GM18498 (cell line): ENCODE results near the gene LAMA5.

Experiments
- ATAC-seq: cut with Tn5 transposase; IDR thresholded peaks from one replicate; pipeline ENCODE4 v1.9.1; 2021; ENCODE audit warnings: mild to moderate bottlenecking, moderate library complexity; ENCODE audit not compliant: unreplicated experiment

LAMA5 gene

DNA sequence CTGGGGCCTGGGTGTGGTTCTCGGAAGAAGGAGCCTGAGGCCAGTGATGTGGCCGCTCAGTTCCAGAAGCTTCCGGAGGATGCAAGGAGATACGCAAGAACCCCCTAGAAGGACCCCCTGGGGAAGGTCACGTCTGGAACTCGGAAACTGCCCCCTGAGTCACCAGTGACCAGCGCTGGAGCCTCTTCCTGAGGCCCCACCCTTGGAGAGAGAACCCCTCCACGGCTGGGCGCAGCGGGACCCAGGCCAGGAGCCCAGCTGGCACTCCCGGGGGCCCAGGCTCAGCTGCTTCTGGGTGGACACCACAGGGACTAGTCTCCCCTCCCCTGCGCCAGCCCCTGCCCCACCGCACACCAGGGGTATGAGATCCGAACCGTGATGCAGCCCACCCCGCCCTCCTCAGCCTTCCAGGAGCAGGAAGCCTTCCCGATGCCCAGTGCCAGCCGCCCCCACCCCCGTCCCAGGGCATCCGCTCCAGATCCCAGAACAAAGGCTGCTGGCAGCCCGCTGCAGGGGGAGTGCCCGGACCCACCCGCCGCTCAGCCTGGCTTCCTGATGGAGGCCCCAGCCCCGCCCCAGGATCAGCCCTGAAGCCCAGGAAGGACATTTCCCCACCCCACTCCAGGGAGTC, 7.5 kb downstream of the LAMA5 start:
- ATAC-seq = no peak

DNA sequence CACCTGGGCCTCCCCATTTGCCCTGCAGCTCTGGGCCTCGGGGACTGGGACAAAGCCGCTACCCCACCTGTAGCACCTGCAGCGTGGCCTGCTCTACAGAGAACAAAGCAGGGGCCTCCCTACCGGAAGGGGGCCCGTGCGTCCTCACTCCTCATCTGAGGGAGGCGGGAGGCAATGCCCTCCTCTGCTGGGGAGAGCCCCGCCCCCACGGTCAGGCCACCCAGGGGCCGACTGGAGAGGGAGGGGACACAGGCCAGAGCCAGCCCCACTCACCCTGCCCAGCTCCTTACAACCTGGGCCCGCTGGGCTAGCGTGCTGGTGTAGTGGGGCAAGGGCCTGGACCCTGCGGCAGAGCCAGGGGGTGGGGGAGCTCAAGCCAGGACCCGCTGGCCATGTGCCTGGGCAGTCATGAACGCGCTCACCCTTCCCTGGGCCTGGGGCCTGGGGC, 8.0 kb downstream of the LAMA5 start:
- ATAC-seq = no peak

DNA sequence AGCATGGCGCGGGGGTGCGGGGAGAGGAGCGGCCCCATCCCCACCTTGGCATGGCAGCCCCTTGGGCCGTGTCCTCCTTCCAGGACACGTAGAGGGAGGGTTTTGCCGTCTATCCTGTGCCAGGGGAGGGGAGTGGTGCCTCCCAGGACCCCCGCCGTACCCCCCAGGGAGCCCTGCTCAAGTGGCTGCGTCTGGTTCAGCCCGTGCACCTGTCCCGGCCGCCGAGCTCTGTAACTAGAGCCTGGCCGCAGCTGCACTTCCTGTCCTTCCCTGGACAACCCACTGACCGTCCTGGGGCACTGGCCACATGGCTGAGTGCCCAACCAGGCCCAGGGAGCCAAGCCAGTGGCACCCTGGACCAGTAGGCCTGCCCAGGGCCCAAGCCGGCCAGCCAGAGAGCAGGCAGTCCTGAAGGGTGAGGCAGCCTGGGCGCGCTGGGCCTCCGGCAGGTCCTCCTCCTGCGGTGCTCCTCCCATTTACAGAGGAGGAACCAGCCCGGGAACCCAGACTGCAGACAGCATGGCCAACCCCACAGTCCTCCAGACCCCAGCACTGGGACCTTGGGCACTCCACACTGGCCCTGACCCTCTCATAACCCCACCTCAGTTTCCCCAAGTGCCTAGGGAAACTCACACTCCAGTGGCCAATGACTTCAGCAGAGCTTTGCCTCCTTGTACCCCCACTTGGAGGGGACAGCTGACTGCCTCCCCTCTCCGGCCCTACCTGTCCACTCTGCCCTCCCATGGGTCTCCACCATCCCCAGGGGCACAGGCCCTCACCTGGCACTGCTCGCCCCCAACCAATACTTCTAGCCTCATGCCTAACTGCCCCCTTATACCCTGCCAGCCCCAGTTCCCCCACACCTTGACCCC, 8.7 kb downstream of the LAMA5 start:
- ATAC-seq = no peak

DNA sequence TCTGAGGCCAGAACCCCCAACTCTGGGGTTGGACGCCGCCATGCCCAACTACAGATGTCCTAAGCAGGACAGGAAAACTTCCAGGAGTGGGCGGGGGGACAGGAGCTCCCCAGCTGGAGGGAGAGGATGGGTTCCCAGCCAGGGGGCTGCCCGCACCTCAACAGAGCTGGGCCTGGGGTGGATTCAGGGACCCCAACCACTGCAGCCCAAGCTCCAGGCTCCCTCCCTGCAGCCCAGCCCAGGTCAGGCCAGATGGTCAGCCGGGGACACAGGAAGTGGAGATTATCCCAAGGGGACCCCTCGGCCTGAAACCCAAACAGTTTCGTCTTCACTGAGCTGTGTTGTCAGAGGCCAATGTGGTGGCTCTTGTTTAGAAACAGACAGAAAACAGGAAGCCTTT, 9.4 kb downstream of the LAMA5 start:
- no peak for ATAC-seq

DNA sequence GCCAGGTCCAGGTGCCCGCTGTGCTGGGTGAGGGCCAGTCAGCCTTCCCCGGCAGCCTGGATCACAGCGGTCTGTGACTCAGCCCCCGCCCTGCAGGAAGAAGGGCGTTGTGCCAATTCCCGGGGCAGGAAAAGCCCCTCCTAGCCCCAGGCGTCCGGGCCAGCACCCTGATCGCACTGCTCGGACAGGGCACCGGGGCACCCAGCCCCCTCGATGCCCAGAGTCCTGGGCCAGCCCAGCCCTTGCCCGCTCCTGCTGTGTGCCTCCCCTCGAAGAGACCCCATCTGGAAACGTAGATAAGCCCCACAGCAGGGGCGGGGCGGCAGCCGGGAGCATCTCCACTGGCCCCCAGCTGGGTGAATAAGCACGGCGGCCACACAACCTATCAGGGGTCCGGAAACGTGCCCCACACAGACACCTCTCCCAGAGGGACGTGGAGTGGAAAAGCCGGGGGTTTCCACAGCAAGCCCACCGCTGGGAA, 9.9 kb downstream of the LAMA5 start:
- ATAC-seq = no peak

DNA sequence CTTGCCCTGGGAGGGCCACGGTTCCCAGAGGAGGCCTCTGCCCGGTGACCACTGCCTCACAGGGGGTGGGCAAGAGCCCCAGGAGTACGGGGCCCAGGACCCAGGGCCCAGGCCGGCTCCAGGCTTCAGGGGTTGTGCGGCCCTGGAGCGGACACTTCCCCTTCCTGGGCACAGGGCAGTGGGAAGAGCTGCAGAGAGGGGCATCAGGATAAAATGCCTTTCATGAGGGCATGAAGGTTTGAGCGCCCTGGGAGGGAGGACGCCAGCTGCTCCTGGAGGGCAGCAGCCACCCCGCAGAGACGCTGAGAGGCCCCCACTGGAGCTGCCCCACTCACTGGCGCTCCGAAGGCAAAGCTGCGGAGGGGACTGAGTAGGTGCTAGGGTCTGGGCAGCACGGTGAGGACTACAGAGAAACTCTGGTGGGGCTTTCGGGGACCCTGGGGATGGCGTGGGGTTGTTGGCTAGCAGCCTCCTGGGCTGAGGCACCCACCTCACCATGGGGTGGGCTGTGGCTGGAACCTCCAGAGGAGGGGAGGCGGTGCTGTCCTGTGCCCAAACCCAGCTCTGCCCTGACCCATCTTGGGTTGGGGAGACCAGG, 10.4 kb downstream of the LAMA5 start:
- no peak for ATAC-seq

DNA sequence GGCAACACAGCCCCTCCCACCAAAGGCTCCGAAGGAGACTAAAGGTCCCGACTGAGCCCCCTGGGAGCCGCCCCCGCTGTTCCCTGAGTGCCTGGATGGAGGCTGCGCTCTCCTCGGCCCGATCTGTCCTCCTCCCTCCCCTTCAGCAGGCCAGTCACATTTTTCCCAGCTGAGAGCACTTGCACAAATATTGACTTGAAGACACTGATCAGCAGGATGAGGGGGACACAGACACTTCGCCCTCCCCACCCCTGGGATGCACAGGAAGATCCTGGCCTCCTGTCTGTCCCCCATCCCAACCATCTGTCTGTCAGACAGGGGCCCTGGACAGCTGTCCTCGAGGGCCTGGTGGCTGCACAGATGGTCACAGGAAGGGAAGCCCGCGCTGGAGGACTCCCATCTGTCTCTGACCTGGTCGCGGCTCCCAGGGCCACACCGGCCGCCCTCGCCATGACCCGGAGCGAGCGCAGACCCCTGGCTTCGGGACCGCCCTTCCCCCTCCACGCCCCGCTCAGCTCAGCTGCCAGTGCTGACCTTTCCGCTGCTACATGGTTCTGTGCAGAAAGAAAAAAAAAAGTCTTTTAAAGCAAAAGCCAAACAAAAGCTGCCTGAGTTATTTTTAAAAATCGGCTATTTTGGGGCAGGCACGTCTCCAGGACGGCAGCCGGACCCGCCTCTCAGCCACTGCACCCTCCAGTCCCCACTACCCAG, 11.1 kb downstream of the LAMA5 start:
- no peak for ATAC-seq

DNA sequence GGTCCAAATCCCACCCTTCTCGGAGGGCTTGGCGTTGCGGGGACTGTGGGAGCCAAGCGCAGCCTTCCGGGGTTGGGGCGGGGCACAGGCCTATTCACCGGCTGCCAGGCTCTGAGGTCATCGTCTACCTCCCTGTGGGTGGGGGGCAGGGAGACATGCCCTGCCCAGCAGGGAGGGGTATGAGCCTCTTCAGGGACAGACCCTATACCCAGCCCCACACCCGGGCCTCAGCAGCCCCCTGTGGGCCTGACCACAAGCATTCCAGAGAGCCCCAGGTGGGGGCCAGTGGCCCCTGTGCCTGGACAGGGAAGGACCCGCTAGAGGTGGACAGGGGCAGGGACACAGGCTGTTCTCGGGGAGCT, 11.6 kb downstream of the LAMA5 start:
- no peak for ATAC-seq

DNA sequence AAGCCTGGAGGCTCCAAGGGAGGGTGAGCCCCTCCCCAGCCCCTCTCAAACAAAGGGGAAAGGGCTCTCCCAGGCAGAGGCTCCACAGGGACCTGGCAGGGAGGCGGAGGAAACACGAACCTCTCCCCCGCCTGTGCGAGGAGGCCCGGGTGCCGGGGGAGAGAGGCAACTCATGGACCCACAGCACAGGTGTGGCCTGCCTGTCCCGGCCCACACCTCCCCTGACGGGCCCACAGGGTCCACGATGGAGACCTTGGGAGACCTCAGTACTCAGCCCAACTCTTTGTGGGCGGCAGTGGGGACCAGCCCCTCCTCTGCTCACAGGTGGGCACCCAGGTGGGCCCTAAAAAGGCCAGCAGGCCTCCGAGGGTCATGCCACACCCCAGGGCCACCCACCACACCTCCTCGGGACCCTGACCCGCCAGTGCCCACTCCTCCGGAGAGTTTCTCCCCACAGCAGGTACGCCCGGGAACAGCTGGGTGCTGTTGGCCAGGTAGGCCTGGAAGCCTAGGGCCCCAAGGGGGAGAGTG, 12.2 kb downstream of the LAMA5 start:
- no peak for ATAC-seq

DNA sequence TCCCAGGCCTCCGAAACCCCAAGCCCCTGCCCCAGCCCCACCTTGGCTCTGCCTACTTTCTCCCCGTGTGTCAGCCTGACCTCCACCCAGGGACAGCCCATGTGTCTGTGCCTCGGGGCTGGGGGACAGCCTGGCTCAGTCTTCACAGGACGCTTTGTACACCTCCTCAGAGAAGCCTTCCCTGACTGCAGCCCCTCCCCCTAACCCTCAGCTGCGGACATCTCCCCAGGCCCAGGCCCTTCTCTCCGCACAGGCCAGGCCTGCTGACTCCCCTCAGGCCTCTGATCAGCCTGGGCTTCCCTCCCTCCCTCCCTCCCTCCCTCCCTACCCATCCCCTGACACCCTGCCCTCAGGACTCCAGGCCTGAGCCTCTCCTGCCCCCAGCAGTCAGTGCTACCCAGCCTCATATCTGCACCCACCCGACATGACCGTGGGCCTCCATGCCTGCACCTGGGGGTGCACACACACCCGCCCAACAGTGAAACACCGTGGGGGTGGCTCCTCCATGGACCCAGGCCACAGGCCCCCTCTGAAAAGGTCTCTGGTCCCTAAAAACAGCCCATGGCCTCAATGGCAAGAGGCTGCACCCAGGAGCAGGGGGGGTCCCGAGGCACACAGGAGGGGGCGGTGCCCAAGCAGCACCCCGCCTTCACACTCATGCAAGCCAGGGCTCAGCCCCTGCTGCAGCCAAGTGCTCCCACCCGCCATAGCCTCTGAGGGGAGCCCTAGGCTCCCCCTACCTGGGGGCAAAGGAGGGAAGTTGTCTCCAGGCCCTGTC, 12.9 kb downstream of the LAMA5 start:
- no peak for ATAC-seq

DNA sequence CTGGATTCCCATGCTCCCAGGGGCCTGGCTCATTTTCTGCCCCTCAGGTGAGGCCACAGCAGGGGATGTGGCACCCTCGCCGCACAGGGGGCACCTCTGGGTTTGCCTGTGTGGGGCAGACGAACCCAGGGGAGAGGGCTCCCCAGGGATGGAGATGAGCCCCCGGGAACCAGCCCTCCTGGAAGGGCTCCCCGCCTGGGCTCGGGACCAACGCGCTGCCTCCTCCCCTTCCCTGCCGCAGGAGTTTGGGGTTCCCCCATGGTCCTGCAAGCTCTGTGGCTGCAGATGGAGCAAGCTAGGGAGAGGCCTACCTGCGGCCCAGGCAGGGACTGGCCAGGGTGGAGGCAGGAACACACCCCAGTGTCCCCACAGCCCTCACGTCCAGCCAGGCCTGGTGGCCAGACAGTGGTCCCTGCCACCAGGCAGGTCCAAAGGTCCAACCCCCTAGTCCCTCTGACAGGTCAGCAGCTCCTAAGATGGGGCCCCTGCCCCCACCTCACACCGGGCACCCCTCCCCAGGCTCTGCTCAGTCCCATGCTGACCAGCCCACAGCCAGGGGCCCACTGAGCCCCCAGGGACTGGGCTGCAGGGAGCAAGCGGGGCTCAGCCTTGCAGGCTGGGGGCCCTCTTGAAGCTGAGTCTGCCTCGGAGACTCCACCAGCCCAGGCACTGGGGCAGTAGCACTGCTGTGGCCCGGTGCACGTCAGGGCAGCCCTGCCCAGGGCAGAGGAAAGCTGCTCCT, 13.7 kb downstream of the LAMA5 start:
- ATAC-seq = no peak

DNA sequence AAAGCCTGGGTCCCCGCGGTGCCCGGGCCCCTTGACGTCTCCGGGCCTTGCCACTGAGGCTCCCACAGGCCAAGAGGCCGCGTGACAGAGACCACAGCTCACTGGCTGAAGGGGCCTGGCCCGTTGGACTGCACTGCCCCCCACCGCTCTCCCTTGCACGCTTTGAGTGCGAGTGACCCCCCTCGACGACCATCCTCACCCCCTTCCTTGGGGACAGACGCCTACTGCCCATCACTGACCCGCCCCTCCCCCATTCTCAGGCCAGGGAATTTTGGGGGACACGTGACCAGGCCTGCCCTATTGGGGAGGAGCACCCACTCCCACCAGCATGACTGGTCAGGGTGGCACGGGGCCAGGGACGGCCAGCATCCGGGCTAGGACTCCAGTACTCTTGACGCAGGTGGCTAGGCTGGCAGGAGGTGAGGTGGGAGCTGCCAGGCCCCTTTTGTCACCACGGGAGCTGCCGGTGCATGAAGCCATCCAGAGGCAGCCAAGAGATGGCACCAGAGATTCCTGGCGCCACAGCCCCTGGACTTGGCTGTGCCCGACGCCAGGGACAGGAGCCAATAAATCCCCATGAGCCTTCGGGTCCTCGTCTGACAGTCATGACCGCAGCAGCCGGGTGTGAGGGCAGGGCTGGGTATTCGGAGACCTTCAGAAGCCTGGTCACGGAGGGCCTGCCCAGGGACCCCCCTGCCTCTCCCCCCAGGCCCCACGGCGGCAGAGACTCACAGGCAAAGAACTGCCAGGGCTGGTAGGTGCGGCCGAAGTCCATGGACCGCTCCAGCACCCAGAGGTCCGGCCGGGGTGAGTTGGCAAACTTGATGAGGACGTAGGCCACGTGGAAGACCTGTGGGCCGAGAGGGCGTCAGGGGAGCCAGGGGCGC, 14.5 kb downstream of the LAMA5 start:
- no peak for ATAC-seq

DNA sequence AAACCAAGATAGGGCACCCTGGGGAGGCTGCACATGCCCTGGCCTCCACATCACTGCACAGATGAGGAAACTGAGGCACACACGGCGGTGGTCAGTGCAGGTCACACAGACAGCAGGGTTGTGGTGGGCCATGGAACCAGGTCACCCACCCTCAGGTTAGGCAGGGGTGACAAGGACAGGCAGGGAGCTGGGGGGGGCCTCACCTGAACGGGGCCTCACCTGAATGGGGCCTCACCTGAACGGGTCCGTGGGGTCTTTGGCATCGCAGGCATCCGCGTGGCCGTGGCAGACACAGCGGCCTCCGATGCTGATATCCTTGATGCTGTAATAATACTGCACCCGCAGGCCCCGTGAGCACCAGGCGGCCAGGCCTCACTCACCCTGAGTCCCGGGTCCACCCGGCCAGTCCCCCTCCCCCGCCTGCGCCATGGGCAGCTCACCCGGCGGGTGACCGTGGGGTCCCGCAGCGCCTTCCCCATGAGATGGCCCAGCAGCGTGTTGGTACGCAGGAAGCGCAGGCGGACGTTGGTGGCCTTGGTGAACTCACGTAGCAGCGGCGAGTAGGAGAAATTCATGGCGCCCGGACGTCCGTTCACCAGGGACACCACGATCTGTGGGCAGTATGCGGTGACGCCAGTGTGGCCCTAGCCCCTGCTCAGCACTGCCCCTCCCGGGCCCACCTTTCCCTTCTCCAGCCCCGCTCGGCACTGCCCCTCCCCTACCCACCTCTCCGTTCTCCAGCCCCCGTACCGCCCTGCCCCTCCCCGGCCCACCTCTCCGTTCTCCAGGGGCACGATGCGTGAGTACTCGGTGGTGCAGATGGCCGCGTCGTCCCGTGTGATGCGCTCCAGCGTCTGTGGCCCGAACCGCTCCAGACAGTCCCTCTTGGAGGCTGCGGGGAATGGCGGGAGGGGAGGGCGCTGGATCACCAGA, 15.4 kb downstream of the LAMA5 start:
- no peak for ATAC-seq

DNA sequence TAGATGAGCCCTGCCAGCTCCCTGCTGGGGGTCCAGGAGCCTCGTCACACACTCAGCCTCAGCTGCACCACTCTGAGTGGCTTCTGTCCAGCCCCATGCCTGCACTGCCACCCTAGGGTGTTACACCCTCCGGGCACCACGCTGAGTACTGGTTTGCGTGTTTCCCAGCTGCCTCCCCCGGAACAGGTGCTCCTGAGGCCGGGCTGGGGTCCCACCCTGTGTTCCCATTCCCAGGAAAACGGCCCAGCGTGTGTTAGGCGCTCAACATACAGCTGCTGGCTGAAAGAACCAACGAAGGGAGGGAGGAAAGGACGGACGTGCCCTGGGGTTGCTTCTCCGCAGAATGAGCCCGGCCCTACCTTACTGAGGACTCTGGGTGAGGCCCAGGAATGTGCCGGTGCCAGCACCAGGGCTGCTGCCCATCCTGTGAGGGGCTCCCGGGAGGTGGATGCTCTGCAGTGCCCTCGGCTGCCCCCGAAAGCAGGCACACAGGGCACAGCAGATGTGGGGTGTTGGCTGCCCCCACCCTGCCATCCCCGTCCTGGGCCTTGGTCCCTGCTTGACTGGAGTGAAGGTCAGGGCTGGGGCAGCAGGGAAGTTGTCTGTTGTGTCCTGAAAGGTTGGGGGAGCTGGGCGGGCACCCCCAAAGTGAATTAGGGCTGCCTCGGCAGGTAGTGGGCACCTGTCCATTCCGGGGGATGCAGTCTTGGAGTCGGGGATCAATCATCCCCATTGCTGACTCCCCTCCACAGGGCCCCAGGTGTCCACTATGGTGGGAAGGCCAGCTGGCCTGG, 16.3 kb downstream of the LAMA5 start:
- no peak for ATAC-seq

DNA sequence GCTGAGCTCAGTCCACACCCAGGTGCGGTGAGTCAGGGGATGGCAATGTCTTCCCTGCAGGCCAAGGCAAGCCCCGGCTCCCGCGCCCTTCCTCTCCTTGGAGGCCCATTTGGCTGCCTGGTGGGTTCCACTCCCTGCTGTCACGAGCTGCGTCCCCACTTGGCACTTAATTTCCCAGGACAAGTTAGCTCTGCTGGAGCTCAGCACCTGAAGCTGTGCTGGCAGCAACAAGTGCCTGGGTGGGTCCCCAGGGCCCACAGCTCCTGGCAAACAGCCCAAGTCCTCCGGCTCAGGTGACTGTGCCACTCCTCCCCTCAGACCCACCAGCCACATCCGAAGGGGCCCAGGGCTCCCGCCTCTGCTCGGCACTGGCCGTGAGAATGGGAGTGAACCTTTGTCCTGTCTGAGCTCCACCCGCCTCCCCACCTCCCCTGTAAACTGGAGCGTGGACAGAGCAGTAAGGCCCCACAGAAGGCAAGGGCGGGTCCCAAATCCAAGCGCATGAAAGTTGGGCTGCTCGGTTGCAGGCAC, 16.9 kb downstream of the LAMA5 start:
- ATAC-seq = no peak

DNA sequence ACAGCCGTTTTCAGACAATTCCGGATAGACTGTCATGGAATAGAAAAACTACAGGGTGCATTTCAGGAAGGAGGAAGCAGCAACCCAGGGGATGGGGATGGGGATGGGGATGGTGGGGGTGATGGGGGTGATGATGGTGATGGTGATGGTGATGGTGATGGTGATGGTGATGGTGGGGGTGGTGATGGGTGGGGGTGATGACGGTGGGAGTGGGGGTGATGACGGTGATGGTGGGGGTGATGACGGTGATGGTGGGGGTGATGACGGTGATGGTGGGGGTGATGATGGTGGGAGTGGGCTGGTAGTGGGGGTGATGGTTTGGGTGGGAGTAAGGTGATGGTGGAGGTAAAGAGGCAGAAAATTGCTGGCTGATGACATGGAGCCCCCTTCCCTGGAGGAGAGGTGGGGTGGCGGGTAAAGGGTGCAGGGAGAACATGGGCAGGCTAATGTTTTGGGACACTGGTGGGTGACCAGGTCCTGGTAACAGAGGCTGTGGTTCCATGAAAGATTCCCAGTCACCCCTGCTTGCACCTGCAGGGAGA, 17.5 kb downstream of the LAMA5 start:
- no peak for ATAC-seq
